ENCODE results near the gene PDCD7.

PDCD7 gene

DNA sequence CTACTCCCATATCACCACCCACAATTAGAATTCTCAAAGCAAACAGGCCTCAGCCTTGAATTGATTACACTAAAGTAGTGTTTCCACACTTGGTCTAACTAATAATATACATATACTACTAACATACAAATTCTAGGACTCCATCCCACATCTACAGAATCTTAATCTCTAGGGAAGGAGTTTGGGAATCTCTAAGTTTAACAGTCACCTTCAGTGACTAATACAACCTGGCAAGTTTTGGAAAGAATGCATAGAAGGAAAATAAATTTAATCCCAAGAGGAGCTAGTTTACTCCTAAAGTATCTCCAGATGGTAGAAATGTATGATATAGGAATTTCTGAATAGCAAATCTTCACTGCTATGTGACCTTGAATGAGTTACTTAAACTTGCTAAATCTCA lies 42.4 kb upstream of the PDCD7 start:
- no peak overlapping the region for H3K4me3 ChIP-seq (ENCODE audit: low read depth, low read length)
- TF ChIP-seq MYC (IDR thresholded peaks at IDR 0.05; ENCODE audit: low read depth, low read length) (no peak), POLR2A (IDR thresholded peaks at IDR 0.05; ENCODE audit: extremely low read depth, insufficient read length) (no peak)
- TF ChIP-seq, protein P1, sequence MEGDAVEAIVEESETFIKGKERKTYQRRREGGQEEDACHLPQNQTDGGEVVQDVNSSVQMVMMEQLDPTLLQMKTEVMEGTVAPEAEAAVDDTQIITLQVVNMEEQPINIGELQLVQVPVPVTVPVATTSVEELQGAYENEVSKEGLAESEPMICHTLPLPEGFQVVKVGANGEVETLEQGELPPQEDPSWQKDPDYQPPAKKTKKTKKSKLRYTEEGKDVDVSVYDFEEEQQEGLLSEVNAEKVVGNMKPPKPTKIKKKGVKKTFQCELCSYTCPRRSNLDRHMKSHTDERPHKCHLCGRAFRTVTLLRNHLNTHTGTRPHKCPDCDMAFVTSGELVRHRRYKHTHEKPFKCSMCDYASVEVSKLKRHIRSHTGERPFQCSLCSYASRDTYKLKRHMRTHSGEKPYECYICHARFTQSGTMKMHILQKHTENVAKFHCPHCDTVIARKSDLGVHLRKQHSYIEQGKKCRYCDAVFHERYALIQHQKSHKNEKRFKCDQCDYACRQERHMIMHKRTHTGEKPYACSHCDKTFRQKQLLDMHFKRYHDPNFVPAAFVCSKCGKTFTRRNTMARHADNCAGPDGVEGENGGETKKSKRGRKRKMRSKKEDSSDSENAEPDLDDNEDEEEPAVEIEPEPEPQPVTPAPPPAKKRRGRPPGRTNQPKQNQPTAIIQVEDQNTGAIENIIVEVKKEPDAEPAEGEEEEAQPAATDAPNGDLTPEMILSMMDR (IDR thresholded peaks at IDR 0.05; ENCODE audit: low read depth, low read length) = no peak
- TF ChIP-seq, protein P2, sequence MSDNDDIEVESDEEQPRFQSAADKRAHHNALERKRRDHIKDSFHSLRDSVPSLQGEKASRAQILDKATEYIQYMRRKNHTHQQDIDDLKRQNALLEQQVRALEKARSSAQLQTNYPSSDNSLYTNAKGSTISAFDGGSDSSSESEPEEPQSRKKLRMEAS (IDR thresholded peaks at IDR 0.05; ENCODE audit: low read depth, low read length) = no peak
- no peak for DNase-seq (ENCODE audit: low read depth)

DNA sequence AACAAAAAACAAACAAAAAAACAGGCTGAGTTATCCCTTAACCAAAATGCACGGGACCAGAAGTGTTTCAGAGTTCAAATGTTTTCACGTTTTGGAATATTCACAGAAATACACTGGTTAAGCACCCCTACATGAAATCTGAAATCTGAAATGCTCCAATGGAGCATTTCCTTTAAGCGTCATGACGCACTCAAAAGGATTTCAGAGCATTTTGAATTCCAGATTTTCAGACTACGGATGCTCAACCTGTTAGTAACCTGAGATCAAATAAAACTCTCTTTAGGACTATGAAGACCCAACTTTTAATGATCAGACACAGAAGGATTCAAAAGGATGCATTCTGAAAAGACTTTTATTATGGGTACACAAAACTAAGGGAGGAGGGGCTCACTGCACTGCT lies 41.9 kb upstream of the PDCD7 start:
- no peak overlapping the region for H3K4me3 ChIP-seq (ENCODE audit: low read depth, low read length)
- no peak for DNase-seq (ENCODE audit: low read depth)
- TF ChIP-seq MYC (IDR thresholded peaks at IDR 0.05; ENCODE audit: low read depth, low read length) (no peak), POLR2A (IDR thresholded peaks at IDR 0.05; ENCODE audit: extremely low read depth, insufficient read length) (no peak)
- TF ChIP-seq, protein P2 (IDR thresholded peaks at IDR 0.05; ENCODE audit: low read depth, low read length) = no peak
- TF ChIP-seq, protein P1 (IDR thresholded peaks at IDR 0.05; ENCODE audit: low read depth, low read length) = no peak

DNA sequence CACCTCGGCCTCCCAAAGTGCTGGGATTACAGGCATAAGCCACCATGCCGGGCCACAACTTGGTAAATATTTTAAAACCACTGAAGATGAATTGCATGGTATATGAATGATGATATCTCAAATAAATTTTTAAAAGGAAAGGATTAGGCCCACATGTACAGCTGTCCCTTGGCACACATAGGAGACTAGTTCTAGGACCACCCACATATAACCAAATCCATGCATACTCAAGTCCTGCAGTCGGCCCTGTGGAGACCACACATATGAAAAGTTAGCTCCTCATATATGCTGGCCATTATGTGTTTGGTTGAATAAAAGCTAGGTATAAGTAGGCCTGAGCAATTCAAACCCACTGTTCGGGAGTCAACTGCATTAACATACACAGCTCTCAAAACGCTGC lies 40.9 kb upstream of the PDCD7 start:
- TF ChIP-seq, protein P1 (IDR thresholded peaks at IDR 0.05; ENCODE audit: low read depth, low read length) = no peak
- TF ChIP-seq, protein P2 (IDR thresholded peaks at IDR 0.05; ENCODE audit: low read depth, low read length) = no peak
- no peak for TF ChIP-seq MYC (IDR thresholded peaks at IDR 0.05; ENCODE audit: low read depth, low read length)
- no peak for TF ChIP-seq POLR2A (IDR thresholded peaks at IDR 0.05; ENCODE audit: extremely low read depth, insufficient read length)
- H3K4me3 ChIP-seq (ENCODE audit: low read depth, low read length) = no peak overlapping the region
- DNase-seq (ENCODE audit: low read depth) = no peak

DNA sequence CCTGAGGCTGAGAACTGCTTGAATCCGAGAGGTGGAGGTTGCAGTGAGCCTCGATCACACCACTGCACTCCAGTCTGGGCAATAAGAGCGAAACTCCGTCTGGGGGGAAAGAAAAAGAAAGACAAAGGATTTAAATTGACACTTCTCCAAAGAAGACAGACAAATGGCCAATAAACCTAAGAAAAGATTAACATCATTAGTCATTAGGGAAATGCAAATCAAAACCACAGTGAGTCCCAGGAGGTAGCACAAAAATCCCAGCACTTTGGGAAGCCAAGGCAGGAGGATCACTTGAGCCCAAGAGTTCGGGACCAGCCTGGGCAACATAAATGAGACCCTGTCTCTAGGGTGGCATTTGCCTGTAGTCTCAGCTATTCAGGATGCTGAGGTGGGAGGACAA lies 38.9 kb upstream of the PDCD7 start:
- no peak for DNase-seq (ENCODE audit: low read depth)
- TF ChIP-seq, protein P2 (IDR thresholded peaks at IDR 0.05; ENCODE audit: low read depth, low read length) = no peak
- TF ChIP-seq POLR2A (IDR thresholded peaks at IDR 0.05; ENCODE audit: extremely low read depth, insufficient read length) (no peak), MYC (IDR thresholded peaks at IDR 0.05; ENCODE audit: low read depth, low read length) (no peak)
- TF ChIP-seq, protein P1 (IDR thresholded peaks at IDR 0.05; ENCODE audit: low read depth, low read length) = no peak
- no peak overlapping the region for H3K4me3 ChIP-seq (ENCODE audit: low read depth, low read length)

DNA sequence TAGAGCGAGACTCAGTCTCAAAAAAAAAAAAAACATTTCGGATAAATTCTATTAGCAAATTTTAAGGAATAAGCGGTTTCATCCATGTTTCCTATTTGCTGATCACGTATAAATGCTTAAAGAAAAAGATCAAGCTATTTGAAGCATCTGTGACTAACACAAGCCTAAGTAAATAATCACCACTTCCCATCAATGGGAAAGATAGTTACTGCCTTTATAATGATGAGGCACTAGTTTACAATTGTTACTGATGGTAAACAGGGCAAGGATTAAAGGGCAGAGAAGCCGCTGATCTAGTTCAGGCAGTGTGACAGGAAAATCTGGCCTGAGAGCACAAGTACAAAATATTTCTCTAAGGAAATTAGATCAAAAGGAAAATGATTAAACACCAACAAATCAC lies 37.8 kb upstream of the PDCD7 start:
- no peak overlapping the region for H3K4me3 ChIP-seq (ENCODE audit: low read depth, low read length)
- TF ChIP-seq, protein P1 (IDR thresholded peaks at IDR 0.05; ENCODE audit: low read depth, low read length) = no peak
- TF ChIP-seq MYC (IDR thresholded peaks at IDR 0.05; ENCODE audit: low read depth, low read length) = no peak
- TF ChIP-seq POLR2A (IDR thresholded peaks at IDR 0.05; ENCODE audit: extremely low read depth, insufficient read length) = no peak
- TF ChIP-seq, protein P2 (IDR thresholded peaks at IDR 0.05; ENCODE audit: low read depth, low read length) = no peak
- DNase-seq (ENCODE audit: low read depth) = no peak

DNA sequence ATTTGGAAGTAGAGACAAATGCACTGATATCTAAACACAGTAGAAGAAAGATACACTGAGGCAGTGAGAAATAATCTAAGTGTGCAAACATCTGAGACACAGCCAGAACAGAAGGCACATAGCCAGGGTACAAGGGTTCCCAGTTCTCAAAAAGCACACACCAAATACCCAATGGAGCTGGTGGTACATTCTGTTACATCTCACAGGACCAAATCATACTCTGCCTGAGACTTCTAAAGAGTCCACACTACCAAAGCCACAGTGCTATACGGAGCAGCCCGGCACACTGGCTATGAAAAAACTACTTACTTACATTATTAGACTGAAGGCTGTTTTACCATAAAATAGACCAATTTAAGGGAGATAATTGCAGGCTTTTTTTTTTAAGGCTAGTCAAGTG lies 32.3 kb upstream of the PDCD7 start:
- no peak overlapping the region for H3K4me3 ChIP-seq (ENCODE audit: low read depth, low read length)
- no peak for DNase-seq (ENCODE audit: low read depth)
- TF ChIP-seq, protein P2 (IDR thresholded peaks at IDR 0.05; ENCODE audit: low read depth, low read length) = no peak
- TF ChIP-seq POLR2A (IDR thresholded peaks at IDR 0.05; ENCODE audit: extremely low read depth, insufficient read length) = no peak
- TF ChIP-seq, protein P1 (IDR thresholded peaks at IDR 0.05; ENCODE audit: low read depth, low read length) = no peak
- no peak for TF ChIP-seq MYC (IDR thresholded peaks at IDR 0.05; ENCODE audit: low read depth, low read length)
